ENCODE measurements around the gene CAND1. TPM values are rescaled to one million over a fixed set of nuclear protein-coding genes. Genes with fewer than 3 reads are reported as not detected.

The CAND1 gene
- total and polyA plus RNA-seq, 2 of the 8 experiments (the other 6 are each of a cell fraction or from before 2014, with no cell fraction given), result 39.4 to 271 TPM

DNA sequence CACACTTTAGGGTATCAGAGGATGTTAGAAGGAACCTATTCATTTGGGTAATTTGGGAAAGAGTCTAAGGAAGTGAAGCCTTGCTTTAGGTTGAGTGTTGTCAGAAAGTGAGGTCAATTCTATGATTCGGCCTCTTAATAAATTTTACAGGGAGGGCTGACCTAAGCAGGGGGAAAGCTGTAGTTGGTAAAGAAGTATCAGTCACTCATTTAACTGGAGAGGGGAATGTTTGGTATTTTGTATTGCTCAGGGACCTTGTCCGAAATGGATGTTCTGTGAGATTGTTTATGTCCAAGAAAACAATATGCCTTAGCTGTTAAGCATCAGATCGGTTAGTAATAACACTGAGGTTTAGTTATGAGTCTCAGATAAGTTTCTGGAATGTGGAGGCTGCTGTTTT is 7.3 kb downstream of the CAND1 start:
- no peak overlapping the region for H3K9ac ChIP-seq (replicated peaks in 1 of 4; ENCODE audit: extremely low read depth in 1 of 4, low read depth in 3 of 4, low read length in 3 of 4)
- H4K20me1 ChIP-seq (replicated peaks in 1 of 2; ENCODE audit: control insufficient read depth in 1 of 2, insufficient read depth in 2 of 2, low read length in 2 of 2), result peaks cover 7 to 17% of the 10 kb centered on the region in 2 experiments
- no peak overlapping the region for H3K4me3 ChIP-seq (ENCODE audit: extremely low read depth in 1 of 4, insufficient read depth in 2 of 4, low read depth in 3 of 4, low read length in 4 of 4)
- H3K4ac ChIP-seq (replicated peaks; ENCODE audit: insufficient read length, low read depth, low read length), result no peak overlapping the region
- no peak overlapping the region for H3K4me2 ChIP-seq (ENCODE audit: insufficient read depth in 1 of 2, low read depth in 2 of 2, low read length in 2 of 2)
- no peak overlapping the region for H3K27ac ChIP-seq (ENCODE audit: low read depth, low read length)
- H3K27me3 ChIP-seq (replicated peaks in 1 of 4; ENCODE audit: control insufficient read depth in 3 of 4, extremely low read depth in 1 of 4, insufficient read depth in 3 of 4, low read length in 3 of 4), result no peaks in the 10 kb centered on the region
- peaks cover 0 to 5% (median 1%) of the 10 kb centered on the region in 4 experiments; a peak in 3 of 7 replicates for H3K4me1 ChIP-seq (replicated peaks in 1 of 4; ENCODE audit: control insufficient read depth in 3 of 4, insufficient read depth in 4 of 4, low read length in 3 of 4)
- peaks cover 6% of the 10 kb centered on the region for H3K79me1 ChIP-seq (ENCODE audit: low read depth, low read length)
- FAIRE-seq (no peak), DNase-seq (ENCODE audit: low read depth in 1 of 2, low spot score in 2 of 2) (no peak)
- no peak overlapping the region for H2AK5ac ChIP-seq (ENCODE audit: low read depth, low read length)
- peaks cover 0 to 12% (median 0%) of the 10 kb centered on the region in 4 experiments; a peak in 2 of 8 replicates for H3K36me3 ChIP-seq (ENCODE audit: control insufficient read depth in 2 of 4, insufficient read depth in 4 of 4, low read length in 3 of 4)
- no peak overlapping the region for H2BK15ac ChIP-seq (ENCODE audit: low read length)
- no peak overlapping the region for H2BK20ac ChIP-seq (ENCODE audit: low read length)
- no peaks in the 10 kb centered on the region for H3K23me2 ChIP-seq (ENCODE audit: low read depth, low read length)
- H3K14ac ChIP-seq (ENCODE audit: insufficient read length), result no peak overlapping the region
- CTCF ChIA-PET (ENCODE audit: partially characterized antibody), result interaction anchor here (1.3 kb wide), 1 partner anchor 77 kb away, joined by 3 read pairs; no protein-coding TSS in a partner anchor
- WGBS, 2 experiments (ENCODE audit: extremely low coverage in 1 of 2, insufficient coverage in 1 of 2, insufficient read length in 1 of 2, insufficient replicate concordance in 2 of 2, low coverage in 1 of 2, low lambda C conversion rate in 2 of 2, missing lambda C conversion rate in 1 of 2), result 89% methylated on average over 3 of the region's 3 CpGs; no CpG with 5 or more reads in 1 of the 2 experiments
- H4K5ac ChIP-seq (ENCODE audit: insufficient read length, low read depth, low read length), result no peak overlapping the region
- no peak overlapping the region for H3K23ac ChIP-seq (ENCODE audit: insufficient read length)
- H2BK5ac ChIP-seq (ENCODE audit: low read depth, low read length), result no peak overlapping the region
- H4K8ac ChIP-seq (ENCODE audit: extremely low read depth, insufficient read depth, low read length), result no peak overlapping the region
- POLR2A ChIA-PET (ENCODE audit: partially characterized antibody), result no interaction called here
- H3K56ac ChIP-seq (replicated peaks; ENCODE audit: insufficient read length, low read depth, low read length), result no peak overlapping the region
- no peaks in the 10 kb centered on the region for H3K9me3 ChIP-seq (ENCODE audit: insufficient read depth in 2 of 2, low read depth in 1 of 2, low read length in 1 of 2)
- no peak overlapping the region for H2AFZ ChIP-seq (ENCODE audit: low read length)
- no peak overlapping the region for H2BK12ac ChIP-seq (ENCODE audit: low read depth, low read length)
- no peak for TF ChIP-seq SP4 (IDR thresholded peaks at IDR 0.05; ENCODE audit: low read length)
- no peak for TF ChIP-seq SIRT6 (IDR thresholded peaks at IDR 0.05; ENCODE audit: low read length)
- TF ChIP-seq KDM1A (IDR thresholded peaks at IDR 0.05; ENCODE audit: borderline replicate concordance, low read length), result no peak
- no peak for TF ChIP-seq ASH2L (IDR thresholded peaks at IDR 0.05; ENCODE audit: low read length)
- TF ChIP-seq TBP (IDR thresholded peaks at IDR 0.05; ENCODE audit: low read depth, low read length), result no peak
- no peak for TF ChIP-seq TEAD4 (IDR thresholded peaks at IDR 0.05; ENCODE audit: low read depth, low read length)
- TF ChIP-seq EP300 (IDR thresholded peaks at IDR 0.05; ENCODE audit: borderline replicate concordance in 1 of 2, low read depth in 2 of 2, low read length in 2 of 2), result no peak
- TF ChIP-seq CEBPB (IDR thresholded peaks at IDR 0.05; ENCODE audit: low read depth, low read length), result no peak
- no peak for TF ChIP-seq RNF2 (IDR thresholded peaks at IDR 0.05; ENCODE audit: borderline replicate concordance, low read depth, low read length, missing control alignments, poor library complexity, severe bottlenecking)
- TF ChIP-seq FOSL1 (IDR thresholded peaks at IDR 0.05; ENCODE audit: insufficient read depth, low read depth, low read length), result no peak
- H4K91ac ChIP-seq (replicated peaks; ENCODE audit: insufficient read length, low read length), result no peak overlapping the region
- H2BK120ac ChIP-seq (replicated peaks; ENCODE audit: low read depth, low read length), result no peak overlapping the region
- peaks cover 21 to 99% of the 10 kb centered on the region in 2 experiments for H3K79me2 ChIP-seq (ENCODE audit: control insufficient read depth in 1 of 2, insufficient read depth in 2 of 2, low read length in 2 of 2)
- H3K18ac ChIP-seq (ENCODE audit: extremely low read depth, low read length), result no peak overlapping the region
